Measurements from ENCODE around the gene CD63. TPM values are rescaled to one million over a fixed set of nuclear protein-coding genes. Genes with fewer than 3 reads are reported as not detected.

The CD63 gene
- total and polyA plus RNA-seq, 2 of the 13 experiments (the other 11 are each of a cell fraction or from before 2014, with no cell fraction given), result 234 to 277 TPM

DNA sequence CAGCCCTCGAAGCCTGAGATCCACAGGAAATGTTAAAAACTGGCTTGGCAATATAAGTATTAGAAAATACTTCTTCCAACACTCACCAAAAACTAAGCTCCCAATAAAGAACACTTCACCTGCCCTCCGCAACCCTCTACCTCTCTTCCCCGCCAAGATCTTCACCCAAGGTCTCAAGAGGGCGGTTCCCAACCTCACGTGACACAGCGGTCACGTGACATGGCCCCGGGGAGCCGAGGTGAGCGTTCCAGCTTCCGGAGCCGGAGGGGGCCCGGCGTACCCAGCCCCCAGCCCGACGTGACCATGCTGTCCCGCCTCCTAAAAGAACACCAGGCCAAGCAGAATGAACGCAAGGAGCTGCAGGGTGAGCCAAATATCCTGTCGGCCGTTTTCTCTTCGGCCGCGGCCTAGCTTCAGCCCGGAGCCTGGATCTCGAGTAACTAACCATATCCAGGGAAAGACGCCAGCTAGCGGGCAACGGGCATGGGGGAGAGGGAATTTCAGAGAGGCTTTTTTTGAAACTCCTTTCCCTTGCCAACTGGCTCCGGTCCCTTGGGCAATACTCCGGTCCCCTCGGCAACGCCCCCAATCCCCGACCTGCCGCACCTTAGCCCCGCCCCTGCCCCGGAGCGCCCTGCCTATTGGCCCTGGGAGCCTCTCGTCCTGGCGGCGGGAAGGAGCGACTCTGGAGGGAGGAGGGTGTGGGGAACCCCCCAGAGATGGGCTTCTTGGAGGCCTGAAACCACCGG, 12.8 kb downstream of the CD63 start, which contains the start of gene BLOC1S1 (continued):
- no peak for TF ChIP-seq ZNF10 (CRISPR knock-in tag; IDR thresholded peaks at IDR 0.05; ENCODE audit: borderline replicate concordance, low read depth)
- peak; percentile 60 for TF ChIP-seq POGZ (CRISPR knock-in tag; IDR thresholded peaks at IDR 0.05)
- TF ChIP-seq KLF12 (CRISPR knock-in tag; IDR thresholded peaks at IDR 0.05; ENCODE audit: borderline replicate concordance), result peak; percentile 87
- 0 out of 2 replicates have a peak, but pooled peaks have one; percentile 45 for TF ChIP-seq ZNF709 (CRISPR knock-in tag; IDR thresholded peaks at IDR 0.05)
- TF ChIP-seq, protein P1, sequence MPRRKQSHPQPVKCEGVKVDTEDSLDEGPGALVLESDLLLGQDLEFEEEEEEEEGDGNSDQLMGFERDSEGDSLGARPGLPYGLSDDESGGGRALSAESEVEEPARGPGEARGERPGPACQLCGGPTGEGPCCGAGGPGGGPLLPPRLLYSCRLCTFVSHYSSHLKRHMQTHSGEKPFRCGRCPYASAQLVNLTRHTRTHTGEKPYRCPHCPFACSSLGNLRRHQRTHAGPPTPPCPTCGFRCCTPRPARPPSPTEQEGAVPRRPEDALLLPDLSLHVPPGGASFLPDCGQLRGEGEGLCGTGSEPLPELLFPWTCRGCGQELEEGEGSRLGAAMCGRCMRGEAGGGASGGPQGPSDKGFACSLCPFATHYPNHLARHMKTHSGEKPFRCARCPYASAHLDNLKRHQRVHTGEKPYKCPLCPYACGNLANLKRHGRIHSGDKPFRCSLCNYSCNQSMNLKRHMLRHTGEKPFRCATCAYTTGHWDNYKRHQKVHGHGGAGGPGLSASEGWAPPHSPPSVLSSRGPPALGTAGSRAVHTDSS (CRISPR knock-in tag; conservative IDR thresholded peaks at IDR 0.05), result no peak
- peak; percentile 96 for TF ChIP-seq ZFX (CRISPR knock-in tag; IDR thresholded peaks at IDR 0.05; ENCODE audit: low read depth)
- TF ChIP-seq, protein P2, sequence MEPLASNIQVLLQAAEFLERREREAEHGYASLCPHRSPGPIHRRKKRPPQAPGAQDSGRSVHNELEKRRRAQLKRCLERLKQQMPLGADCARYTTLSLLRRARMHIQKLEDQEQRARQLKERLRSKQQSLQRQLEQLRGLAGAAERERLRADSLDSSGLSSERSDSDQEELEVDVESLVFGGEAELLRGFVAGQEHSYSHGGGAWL (CRISPR knock-in tag; IDR thresholded peaks at IDR 0.05), result peak; percentile 64; the same call in 1 of the 2 replicates
- TF ChIP-seq TBL1XR1 (IDR thresholded peaks at IDR 0.05; ENCODE audit: borderline replicate concordance, low read length, partially characterized antibody), result peak; percentile 35
- TF ChIP-seq ZKSCAN8 (CRISPR knock-in tag; IDR thresholded peaks at IDR 0.05; ENCODE audit: borderline replicate concordance), result 0 out of 2 replicates have a peak, but pooled peaks have one; percentile 54
- TF ChIP-seq NCOA1 (CRISPR knock-in tag; IDR thresholded peaks at IDR 0.05), result 0 out of 2 replicates have a peak, but pooled peaks have one; percentile 52
- no peak for TF ChIP-seq NPAS2 (CRISPR knock-in tag; IDR thresholded peaks at IDR 0.05; ENCODE audit: borderline replicate concordance)
- TF ChIP-seq MXD1 (CRISPR knock-in tag; IDR thresholded peaks at IDR 0.05), result no peak; the same call in 1 of the 2 replicates
- peak; percentile 99 for TF ChIP-seq KDM5A (IDR thresholded peaks at IDR 0.05; ENCODE audit: borderline replicate concordance, low read length)
- 0 out of 2 replicates have a peak, but pooled peaks have one; percentile 39 for TF ChIP-seq ZNF619 (CRISPR knock-in tag; IDR thresholded peaks at IDR 0.05)
- TF ChIP-seq ZNF598 (CRISPR knock-in tag; IDR thresholded peaks at IDR 0.05; ENCODE audit: borderline replicate concordance), result no peak
- TF ChIP-seq JARID2 (CRISPR knock-in tag; IDR thresholded peaks at IDR 0.05; ENCODE audit: insufficient replicate concordance), result no peak
- no peak for TF ChIP-seq ZNF256 (CRISPR knock-in tag; conservative IDR thresholded peaks at IDR 0.05)
- no peak; the same call in 1 of the 2 replicates for TF ChIP-seq ZNF136 (CRISPR knock-in tag; IDR thresholded peaks at IDR 0.05; ENCODE audit: low read depth)
- TF ChIP-seq, protein P3, sequence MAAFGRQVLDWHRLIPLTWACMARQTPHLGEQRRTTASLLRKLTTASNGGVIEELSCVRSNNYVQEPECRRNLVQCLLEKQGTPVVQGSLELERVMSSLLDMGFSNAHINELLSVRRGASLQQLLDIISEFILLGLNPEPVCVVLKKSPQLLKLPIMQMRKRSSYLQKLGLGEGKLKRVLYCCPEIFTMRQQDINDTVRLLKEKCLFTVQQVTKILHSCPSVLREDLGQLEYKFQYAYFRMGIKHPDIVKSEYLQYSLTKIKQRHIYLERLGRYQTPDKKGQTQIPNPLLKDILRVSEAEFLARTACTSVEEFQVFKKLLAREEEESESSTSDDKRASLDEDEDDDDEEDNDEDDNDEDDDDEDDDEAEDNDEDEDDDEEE (CRISPR knock-in tag; IDR thresholded peaks at IDR 0.05), result no peak; the same call in 1 of the 2 replicates
- TF ChIP-seq, protein P4, sequence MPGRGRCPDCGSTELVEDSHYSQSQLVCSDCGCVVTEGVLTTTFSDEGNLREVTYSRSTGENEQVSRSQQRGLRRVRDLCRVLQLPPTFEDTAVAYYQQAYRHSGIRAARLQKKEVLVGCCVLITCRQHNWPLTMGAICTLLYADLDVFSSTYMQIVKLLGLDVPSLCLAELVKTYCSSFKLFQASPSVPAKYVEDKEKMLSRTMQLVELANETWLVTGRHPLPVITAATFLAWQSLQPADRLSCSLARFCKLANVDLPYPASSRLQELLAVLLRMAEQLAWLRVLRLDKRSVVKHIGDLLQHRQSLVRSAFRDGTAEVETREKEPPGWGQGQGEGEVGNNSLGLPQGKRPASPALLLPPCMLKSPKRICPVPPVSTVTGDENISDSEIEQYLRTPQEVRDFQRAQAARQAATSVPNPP (CRISPR knock-in tag; IDR thresholded peaks at IDR 0.05), result no peak
- TF ChIP-seq ZNF460 (CRISPR knock-in tag; IDR thresholded peaks at IDR 0.05; ENCODE audit: borderline replicate concordance), result no peak
- TF ChIP-seq FOXM1 (CRISPR knock-in tag; IDR thresholded peaks at IDR 0.05), result no peak
- 0 out of 2 replicates have a peak, but pooled peaks have one; percentile 41 for TF ChIP-seq ZNF468 (CRISPR knock-in tag; IDR thresholded peaks at IDR 0.05)
- TF ChIP-seq HNRNPK (IDR thresholded peaks at IDR 0.05; ENCODE audit: low read depth, low read length, poor library complexity, severe bottlenecking), result no peak

Measured in HepG2 (cell line).